AG04449 (cell line): ENCODE measurements around the gene SLC7A9.

Experiments used
- CTCF ChIA-PET: fragments of 350-600 bp; formaldehyde crosslinking; extraction: SDS; loops from one replicate; lab custom pipeline; 2021; ENCODE audit warnings: antibody characterized with exemption; lab: Yijun Ruan, JAX
- POLR2A ChIA-PET: fragments of 400-600, 350-600 bp; formaldehyde crosslinking; extraction: SDS; loops from one replicate; lab custom pipeline; 2020; ENCODE audit warnings: antibody characterized with exemption, inconsistent platforms; lab: Yijun Ruan, JAX
- DNase-seq: peaks from one replicate; pipeline ENCODE4 v3.0.0-alpha.2; 2010; ENCODE audit warnings: low read depth, low spot score
- H3K4me3 ChIP-seq: 2 replicates; pipeline ENCODE4 v1.5.1; 2011; ENCODE audit warnings: low read depth, mild to moderate bottlenecking, control low read depth, low read length
- TF ChIP-seq, protein P1 (sequence below): IDR thresholded peaks from one replicate; pipeline ENCODE4 v1.5.1; 2011; ENCODE audit warnings: mild to moderate bottlenecking, moderate library complexity, low read length, control low read depth, inconsistent platforms; ENCODE audit not compliant: insufficient read depth; ENCODE audit errors: missing control alignments

The SLC7A9 gene

DNA sequence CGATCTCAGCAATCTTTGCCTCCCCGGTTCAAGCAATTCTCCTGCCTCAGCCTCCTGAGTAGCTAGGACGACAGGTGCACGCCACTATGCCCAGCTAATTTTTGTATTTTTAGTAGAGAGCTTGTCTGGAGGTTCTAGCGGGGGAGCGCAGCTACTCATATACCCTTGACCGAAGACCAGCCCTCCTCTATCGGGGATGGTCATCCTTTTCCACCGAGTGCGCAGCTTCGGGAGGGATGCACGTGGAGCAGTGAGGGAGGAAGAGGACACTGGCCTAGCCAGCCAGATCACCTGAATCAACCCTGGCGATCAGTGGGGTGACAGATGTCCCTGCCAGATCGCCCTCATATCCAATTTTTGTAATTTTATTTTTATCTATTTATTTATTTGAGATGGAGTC lies 6.8 kb downstream of the SLC7A9 start:
- no peak for DNase-seq
- TF ChIP-seq, protein P1, sequence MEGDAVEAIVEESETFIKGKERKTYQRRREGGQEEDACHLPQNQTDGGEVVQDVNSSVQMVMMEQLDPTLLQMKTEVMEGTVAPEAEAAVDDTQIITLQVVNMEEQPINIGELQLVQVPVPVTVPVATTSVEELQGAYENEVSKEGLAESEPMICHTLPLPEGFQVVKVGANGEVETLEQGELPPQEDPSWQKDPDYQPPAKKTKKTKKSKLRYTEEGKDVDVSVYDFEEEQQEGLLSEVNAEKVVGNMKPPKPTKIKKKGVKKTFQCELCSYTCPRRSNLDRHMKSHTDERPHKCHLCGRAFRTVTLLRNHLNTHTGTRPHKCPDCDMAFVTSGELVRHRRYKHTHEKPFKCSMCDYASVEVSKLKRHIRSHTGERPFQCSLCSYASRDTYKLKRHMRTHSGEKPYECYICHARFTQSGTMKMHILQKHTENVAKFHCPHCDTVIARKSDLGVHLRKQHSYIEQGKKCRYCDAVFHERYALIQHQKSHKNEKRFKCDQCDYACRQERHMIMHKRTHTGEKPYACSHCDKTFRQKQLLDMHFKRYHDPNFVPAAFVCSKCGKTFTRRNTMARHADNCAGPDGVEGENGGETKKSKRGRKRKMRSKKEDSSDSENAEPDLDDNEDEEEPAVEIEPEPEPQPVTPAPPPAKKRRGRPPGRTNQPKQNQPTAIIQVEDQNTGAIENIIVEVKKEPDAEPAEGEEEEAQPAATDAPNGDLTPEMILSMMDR, result no peak
- no peak overlapping the region for H3K4me3 ChIP-seq
- ChIA-PET CTCF (no interaction called here), POLR2A (no interaction called here)

DNA sequence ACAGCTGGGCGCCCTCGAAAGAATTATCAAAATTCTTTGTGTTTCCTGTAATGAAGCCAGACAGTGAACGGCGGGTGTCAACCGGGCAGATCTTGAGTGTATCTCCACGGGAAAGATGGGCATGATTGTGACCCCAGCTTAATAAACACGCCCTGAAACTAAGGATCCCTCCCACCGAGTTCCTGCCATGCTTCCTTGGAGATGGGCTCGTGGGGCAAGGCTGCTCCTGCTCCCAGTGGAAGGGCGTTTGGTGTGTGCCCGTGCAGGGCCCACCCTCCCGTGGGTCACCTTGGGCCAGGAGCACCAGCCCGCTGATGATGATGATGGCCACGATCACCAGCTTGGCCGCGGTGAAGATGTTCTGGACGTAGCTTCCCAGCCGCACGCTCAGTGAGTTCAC lies 7.4 kb downstream of the SLC7A9 start:
- no peak overlapping the region for H3K4me3 ChIP-seq
- no peak for DNase-seq
- TF ChIP-seq, protein P1, result no peak
- ChIA-PET CTCF (no interaction called here), POLR2A (no interaction called here)

DNA sequence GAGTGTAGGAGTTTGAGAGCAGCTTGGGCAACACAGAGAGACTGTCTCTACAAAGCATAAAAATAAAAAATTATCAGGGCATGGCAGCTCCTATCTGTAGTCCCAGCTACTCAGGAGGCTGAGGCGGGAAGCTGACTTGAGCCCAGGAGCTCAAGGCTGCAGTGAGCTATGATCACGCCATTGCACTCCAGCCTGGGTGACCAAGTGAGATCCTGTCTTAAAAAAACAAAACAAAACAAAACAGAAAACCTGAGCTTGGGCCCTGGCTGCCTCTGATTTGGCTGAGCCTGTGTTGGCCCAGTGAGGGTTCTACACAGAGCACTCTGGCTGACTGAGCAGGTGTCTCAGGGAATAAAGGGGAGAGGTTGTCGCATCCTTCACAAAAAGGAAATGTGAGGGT lies 8.0 kb downstream of the SLC7A9 start:
- no peak overlapping the region for H3K4me3 ChIP-seq
- ChIA-PET POLR2A (no interaction called here), CTCF (no interaction called here)
- no peak for DNase-seq
- TF ChIP-seq, protein P1, result no peak

DNA sequence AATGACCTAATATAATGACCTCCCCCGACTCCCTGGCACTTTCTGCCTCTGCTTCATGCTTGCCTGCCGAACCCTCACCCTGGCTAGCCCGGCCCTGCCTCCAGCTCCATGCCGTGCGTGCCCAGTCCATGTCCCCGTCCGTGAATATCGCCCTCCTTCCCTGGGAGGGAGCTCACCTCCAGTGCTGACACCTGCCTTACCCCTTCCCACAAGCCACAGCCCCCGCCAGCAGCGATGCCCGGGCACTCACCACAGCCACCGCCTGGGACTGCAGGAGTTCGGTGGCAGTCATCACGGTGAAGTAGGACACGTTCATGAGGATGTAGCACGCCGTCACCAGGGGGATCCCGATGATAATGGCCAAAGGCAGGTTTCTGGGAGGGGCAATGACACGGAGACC lies 10.0 kb downstream of the SLC7A9 start:
- TF ChIP-seq, protein P1, result no peak
- no peak overlapping the region for H3K4me3 ChIP-seq
- POLR2A ChIA-PET, result no interaction called here
- no peak for DNase-seq
- CTCF ChIA-PET, result no interaction called here

DNA sequence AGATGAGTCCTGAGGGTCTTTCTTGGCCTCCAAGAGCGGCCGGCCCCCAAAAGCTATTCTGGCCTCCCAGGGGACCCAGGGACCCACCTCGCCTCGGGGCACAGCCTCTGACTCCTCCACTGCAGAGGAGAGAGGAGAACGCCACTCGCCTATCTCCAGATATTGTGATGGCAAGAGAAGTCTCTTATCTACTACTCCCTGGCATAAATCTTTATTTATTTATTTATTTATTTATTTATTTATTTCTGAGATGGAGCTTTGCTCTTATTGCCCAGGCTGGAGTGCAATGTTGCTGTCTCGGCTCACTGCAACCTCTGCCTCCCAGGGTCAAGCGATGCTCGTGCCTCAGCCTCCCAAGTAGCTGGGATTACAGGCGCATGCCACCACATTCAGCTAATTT lies 11.0 kb downstream of the SLC7A9 start:
- ChIA-PET CTCF (no interaction called here), POLR2A (no interaction called here)
- TF ChIP-seq, protein P1, result no peak
- no peak for DNase-seq
- H3K4me3 ChIP-seq, result no peak overlapping the region

DNA sequence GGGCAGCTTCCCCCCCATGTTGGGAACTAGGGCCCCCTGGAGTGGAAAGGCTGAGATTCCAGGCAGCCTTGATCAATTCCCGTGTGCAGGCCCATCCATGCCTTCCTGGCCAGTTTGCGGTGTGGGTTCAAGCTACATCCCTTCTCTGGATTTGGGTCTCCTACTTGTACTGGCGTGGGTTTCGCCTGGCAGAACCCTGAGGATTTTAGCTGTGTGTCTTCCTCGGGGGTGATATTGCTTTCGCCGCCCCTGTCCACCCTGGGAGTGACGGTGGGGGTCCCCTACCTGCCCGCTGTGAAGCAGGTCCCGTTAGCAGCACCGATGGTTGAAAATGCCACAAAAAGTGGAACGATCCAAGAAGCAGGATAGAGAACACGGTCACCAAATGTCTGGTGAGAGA lies 11.4 kb downstream of the SLC7A9 start:
- ChIA-PET POLR2A (no interaction called here), CTCF (no interaction called here)
- TF ChIP-seq, protein P1, result no peak
- no peak overlapping the region for H3K4me3 ChIP-seq
- no peak for DNase-seq
